GM21619 (cell line): ENCODE data around the gene CCR5AS.

Experiments used
- ATAC-seq: cut with Tn5 transposase; IDR thresholded peaks from one replicate; pipeline ENCODE4 v1.9.1; 2021; ENCODE audit not compliant: unreplicated experiment

The CCR5AS gene

DNA sequence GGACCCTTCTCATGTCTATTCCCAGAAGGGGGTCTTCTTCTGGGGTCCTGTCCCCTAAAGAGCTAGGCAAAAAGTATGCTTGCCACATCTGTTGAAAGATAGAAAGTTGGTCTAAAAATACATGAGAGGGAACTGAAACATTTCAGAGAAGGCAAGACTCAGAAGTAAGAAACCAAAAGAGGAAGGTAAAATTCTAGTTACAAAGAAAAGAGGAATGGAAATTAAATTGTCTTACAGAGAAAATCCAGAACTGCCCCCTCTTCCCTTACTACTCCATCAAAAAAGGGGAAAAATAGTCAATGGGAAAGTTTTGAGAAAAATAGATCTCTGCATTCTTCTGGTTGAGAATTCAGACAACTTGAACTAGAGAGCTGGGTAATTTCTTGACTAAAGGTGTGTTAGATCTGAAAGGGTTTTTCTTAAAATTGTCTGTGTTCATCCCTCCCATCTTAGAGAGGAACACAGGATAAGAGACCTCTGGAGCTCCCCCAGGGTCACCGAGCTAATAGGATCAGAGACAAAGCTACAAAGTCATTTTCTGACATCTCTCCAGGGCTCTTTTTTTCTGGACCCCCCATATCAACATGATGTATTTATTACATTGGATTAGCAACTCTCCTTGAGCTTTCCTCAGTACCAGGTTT, 85.3 kb downstream of the CCR5AS start:
- no peak for ATAC-seq

GRCh38 chr3:46318207-46318927, 88.5 kb downstream of the CCR5AS start:
- ATAC-seq: no peak

GRCh38 chr3:46316206-46316605, 90.7 kb downstream of the CCR5AS start:
- ATAC-seq: no peak

GRCh38 chr3:46314517-46314916, 92.3 kb downstream of the CCR5AS start:
- no peak for ATAC-seq
